Mesothelial cell of epicardium (in vitro differentiated cells): ENCODE results near the gene FOXE3. TPM values are rescaled to one million over a fixed set of nuclear protein-coding genes. Genes with fewer than 3 reads are reported as not detected.
A peak's percentile ranks its signal among the peaks of the same experiment; 100 is the strongest.

Experiments
- DNase-seq, 2 experiments: peaks; one replicate each; pipeline ENCODE4 v3.0.0; 2021; ENCODE audit warnings: low spot score in 2 of 2; ENCODE audit not compliant: unreplicated experiment in 2 of 2
- H3K27ac Mint-ChIP-seq: 2 replicates; pipeline ENCODE4 v1.8.0; 2021; ENCODE audit warnings: mixed read lengths
- H3K27me3 Mint-ChIP-seq: 2 replicates; pipeline ENCODE4 v1.8.0; 2021; ENCODE audit warnings: low read depth, mixed read lengths
- H3K36me3 Mint-ChIP-seq: 2 replicates; pipeline ENCODE4 v1.8.0; 2021; ENCODE audit warnings: mixed read lengths
- H3K4me1 Mint-ChIP-seq: 2 replicates; pipeline ENCODE4 v1.8.0; 2021; ENCODE audit warnings: mixed read lengths
- H3K4me3 Mint-ChIP-seq: 2 replicates; pipeline ENCODE4 v1.8.0; 2021; ENCODE audit warnings: mild to moderate bottlenecking, moderate library complexity, mixed read lengths
- H3K9me3 Mint-ChIP-seq: 2 replicates; pipeline ENCODE4 v1.8.0; 2021; ENCODE audit warnings: mixed read lengths
- total RNA-seq: library from RNA; stranded (reverse); gene quantifications from 3 replicates; pipeline ENCODE4 v1.2.1, GENCODE V29; 2021
- TF ChIP-seq, protein P1 (sequence below): fragments of 200-600 bp; sonication (generic); IDR thresholded peaks from one replicate; pipeline ENCODE4 v1.5.0; 2021; ENCODE audit warnings: antibody characterized with exemption; ENCODE audit not compliant: unreplicated experiment

The FOXE3 gene
- total RNA-seq, 1 donor from 2014 or later, result not detected

DNA sequence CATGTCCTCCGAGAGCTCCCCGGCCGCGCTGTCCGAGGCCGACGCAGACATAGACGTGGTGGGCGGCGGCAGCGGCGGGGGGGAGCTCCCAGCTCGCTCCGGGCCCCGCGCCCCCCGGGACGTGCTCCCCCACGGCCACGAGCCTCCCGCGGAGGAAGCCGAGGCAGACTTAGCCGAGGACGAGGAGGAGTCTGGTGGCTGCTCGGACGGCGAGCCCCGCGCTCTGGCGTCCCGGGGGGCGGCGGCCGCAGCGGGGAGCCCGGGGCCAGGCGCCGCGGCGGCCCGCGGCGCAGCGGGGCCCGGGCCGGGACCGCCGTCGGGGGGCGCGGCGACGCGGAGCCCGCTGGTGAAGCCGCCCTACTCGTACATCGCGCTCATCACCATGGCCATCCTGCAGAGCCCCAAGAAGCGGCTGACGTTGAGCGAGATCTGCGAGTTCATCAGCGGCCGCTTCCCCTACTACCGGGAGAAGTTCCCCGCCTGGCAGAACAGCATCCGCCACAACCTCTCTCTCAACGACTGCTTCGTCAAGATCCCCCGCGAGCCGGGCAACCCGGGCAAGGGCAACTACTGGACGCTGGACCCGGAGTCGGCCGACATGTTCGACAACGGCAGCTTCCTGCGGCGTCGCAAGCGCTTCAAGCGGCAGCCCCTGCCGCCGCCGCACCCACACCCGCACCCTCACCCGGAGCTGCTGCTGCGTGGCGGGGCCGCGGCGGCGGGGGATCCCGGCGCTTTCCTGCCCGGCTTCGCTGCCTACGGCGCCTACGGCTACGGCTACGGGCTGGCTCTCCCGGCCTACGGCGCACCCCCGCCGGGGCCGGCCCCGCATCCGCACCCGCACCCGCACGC lies 22.3 kb downstream of the FOXE3 start:
- Mint-ChIP-seq H3K4me1 (peaks cover 13% of the 10 kb centered on the region), H3K36me3 (no peaks in the 10 kb centered on the region), H3K9me3 (no peaks in the 10 kb centered on the region), H3K27ac (no peak overlapping the region), H3K27me3 (peaks cover 41% of the 10 kb centered on the region), H3K4me3 (peak overlapping the region; percentile 55)
- no peak for DNase-seq
- TF ChIP-seq, protein P1, sequence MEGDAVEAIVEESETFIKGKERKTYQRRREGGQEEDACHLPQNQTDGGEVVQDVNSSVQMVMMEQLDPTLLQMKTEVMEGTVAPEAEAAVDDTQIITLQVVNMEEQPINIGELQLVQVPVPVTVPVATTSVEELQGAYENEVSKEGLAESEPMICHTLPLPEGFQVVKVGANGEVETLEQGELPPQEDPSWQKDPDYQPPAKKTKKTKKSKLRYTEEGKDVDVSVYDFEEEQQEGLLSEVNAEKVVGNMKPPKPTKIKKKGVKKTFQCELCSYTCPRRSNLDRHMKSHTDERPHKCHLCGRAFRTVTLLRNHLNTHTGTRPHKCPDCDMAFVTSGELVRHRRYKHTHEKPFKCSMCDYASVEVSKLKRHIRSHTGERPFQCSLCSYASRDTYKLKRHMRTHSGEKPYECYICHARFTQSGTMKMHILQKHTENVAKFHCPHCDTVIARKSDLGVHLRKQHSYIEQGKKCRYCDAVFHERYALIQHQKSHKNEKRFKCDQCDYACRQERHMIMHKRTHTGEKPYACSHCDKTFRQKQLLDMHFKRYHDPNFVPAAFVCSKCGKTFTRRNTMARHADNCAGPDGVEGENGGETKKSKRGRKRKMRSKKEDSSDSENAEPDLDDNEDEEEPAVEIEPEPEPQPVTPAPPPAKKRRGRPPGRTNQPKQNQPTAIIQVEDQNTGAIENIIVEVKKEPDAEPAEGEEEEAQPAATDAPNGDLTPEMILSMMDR, result no peak

DNA sequence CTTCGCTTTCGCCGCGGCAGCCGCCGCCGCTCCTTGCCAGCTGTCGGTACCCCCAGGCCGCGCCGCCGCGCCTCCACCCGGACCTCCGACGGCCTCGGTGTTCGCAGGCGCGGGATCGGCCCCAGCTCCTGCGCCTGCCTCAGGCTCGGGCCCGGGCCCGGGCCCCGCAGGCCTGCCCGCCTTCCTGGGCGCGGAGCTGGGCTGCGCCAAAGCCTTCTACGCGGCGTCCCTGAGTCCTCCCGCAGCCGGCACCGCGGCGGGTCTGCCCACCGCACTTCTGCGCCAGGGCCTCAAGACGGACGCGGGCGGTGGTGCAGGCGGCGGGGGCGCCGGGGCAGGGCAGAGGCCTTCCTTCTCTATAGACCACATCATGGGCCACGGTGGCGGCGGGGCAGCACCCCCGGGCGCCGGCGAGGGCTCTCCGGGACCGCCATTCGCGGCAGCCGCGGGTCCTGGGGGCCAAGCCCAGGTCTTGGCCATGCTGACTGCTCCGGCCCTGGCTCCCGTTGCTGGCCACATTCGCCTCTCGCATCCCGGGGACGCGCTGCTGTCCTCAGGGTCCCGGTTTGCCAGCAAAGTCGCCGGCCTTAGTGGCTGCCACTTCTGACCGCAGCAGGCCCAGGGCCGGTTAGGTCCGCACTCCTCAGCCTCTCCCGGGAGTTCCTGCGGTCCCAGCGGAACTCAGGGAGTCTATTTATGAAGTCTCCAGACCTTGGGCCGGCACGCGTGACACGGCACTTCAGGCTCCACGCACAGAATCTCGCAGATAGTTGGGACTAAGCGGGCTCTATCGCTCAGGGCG lies 23.1 kb downstream of the FOXE3 start:
- Mint-ChIP-seq H3K9me3 (no peaks in the 10 kb centered on the region), H3K27me3 (peaks cover 33% of the 10 kb centered on the region), H3K36me3 (no peaks in the 10 kb centered on the region), H3K4me3 (no peak overlapping the region), H3K27ac (no peak overlapping the region), H3K4me1 (peaks cover 13% of the 10 kb centered on the region)
- TF ChIP-seq, protein P1, result no peak
- DNase-seq, result no peak

DNA sequence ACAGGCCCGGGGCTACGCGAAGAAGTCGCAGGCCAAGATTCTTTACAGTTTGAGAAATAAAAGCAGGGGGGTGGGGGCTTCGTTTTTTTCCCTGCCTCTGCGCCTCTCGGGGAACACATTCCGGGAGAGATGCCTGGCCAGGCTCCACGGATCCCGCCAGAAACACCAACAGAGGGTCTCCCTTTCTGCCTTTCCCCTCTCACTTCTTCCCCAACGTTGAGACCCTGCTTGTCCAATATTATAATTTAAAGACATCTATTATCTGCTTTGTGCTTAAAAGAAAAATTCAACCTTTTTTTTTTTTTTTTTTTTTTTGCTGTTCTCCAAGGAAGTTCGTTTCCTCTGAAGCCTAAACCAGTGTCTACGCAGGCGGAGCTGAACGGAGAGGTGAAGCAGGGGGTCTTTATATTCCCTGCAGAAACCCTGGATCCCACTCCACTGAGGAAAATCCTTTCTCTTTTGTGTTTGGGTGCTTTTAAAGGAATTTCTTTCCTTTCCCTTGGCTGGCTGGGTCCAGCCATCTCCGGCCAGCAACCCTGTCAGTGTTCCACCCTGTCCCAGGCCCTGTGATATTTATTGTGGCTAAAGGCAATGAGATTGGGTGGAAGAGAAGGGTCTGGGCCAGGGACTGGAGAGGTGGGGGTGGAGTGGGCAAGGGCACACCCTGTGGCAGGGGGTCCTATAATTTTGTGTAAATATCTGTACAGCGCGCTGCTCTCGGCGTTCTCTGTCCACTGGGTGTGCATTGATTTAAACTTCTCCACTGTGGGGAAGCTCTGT lies 23.9 kb downstream of the FOXE3 start:
- no peaks in the 10 kb centered on the region for H3K9me3 Mint-ChIP-seq
- H3K4me1 Mint-ChIP-seq, result peaks cover 16% of the 10 kb centered on the region
- H3K27ac Mint-ChIP-seq, result no peak overlapping the region
- peaks cover 25% of the 10 kb centered on the region for H3K27me3 Mint-ChIP-seq
- H3K4me3 Mint-ChIP-seq, result no peak overlapping the region
- no peaks in the 10 kb centered on the region for H3K36me3 Mint-ChIP-seq
- TF ChIP-seq, protein P1, result no peak
- no peak for DNase-seq

DNA sequence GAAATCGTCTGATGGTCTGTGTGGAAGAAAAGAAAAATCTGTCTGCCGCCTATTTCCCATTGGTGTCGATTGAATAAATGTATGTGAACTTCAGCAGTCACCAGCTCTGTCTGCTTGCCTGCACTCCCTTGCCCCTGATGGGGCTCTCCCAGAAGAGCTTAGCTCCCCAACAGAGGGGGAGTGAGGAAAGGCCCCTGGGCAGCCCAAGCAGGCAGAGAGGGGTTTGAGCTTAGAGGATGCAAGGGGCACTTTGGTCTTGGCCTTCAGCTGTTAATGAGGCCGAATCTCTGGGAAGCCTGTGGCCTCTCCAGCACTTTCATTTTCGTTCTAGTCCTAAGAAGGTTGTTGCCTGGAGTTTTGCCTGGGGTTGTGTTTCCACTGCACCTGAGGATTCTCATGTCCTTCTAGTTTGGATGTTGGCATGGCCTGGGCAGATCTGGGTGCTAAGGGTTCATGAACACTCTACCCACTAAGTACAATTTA lies 24.6 kb downstream of the FOXE3 start:
- H3K36me3 Mint-ChIP-seq, result no peaks in the 10 kb centered on the region
- H3K4me1 Mint-ChIP-seq, result peaks cover 19% of the 10 kb centered on the region
- no peak for DNase-seq
- no peak overlapping the region for H3K27ac Mint-ChIP-seq
- no peak overlapping the region for H3K4me3 Mint-ChIP-seq
- TF ChIP-seq, protein P1, result no peak
- no peaks in the 10 kb centered on the region for H3K9me3 Mint-ChIP-seq
- H3K27me3 Mint-ChIP-seq, result peaks cover 19% of the 10 kb centered on the region

DNA sequence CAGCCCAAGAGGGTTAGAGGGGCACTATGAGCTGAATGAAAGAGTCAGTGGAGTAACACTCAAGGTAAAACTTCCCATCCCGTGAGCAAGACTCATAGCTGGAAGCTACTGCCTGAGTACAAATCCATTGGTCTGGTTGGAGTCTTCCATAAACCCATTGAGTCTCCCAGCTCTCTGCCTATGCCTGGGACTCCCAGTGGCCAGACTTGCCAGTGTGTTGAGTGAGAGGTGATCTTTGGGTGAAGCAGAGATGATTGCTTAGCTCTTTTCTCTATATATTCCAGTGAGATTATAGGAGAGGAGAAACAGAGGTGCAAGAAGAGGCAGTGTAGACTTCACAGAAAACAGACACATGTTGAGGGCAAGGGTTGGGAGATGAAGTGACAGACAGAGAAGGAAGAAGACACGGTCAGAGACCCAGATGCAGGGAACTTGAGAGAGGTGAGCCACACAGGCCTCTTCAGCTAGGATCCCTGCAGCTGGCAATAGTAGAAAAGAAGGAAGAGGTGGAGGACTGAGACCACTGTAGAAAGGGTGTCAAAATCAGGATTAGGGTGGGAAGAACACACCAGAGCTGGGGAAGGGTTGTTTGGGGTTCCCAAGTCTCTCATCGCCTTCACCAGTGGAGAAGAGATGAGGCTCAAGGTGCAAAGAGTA lies 25.5 kb downstream of the FOXE3 start:
- TF ChIP-seq, protein P1, result no peak
- Mint-ChIP-seq H3K27me3 (peaks cover 9% of the 10 kb centered on the region), H3K27ac (no peak overlapping the region), H3K4me1 (peaks cover 17% of the 10 kb centered on the region), H3K36me3 (no peaks in the 10 kb centered on the region), H3K9me3 (no peaks in the 10 kb centered on the region), H3K4me3 (no peak overlapping the region)
- no peak for DNase-seq
